GM18951 (cell line): ENCODE results near the gene ARX.

ENCODE experiments used
- POLR2A ChIP-seq: IDR thresholded peaks from 4 replicates; pipeline ENCODE4 v1.6.1; 2011; ENCODE audit warnings: mild to moderate bottlenecking; ENCODE audit not compliant: insufficient read length, insufficient read depth; ENCODE audit errors: extremely low read depth
- in situ Hi-C: fragments of 300-500 bp; cut with MboI; formaldehyde crosslinking; loops from one replicate; pipeline ENCODE4 v1.12.0; 2022; ENCODE audit warnings: low sequenced_read_pairs, mixed read lengths, inconsistent platforms; ENCODE audit not compliant: unreplicated experiment

Gene ARX

DNA sequence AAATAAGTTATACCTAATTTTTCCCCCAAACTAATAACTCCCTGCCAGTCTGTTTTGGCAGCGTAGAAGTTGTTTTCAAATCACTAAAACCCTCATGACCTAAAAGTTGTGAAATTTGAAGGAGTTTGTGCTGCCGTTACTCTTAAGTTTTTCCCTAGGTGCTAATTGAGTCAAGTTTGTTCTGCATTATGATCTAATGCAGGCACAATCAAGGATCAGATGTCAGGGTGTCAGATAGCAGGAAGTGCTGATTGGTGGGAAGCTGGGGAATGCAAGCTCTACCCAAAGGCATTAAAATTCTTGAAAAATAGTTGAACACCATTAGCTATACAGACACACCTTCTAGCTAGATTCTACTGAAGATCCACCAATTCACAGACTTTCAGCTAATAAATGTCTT lies 51.9 kb downstream of the ARX start:
- no peak for TF ChIP-seq POLR2A

DNA sequence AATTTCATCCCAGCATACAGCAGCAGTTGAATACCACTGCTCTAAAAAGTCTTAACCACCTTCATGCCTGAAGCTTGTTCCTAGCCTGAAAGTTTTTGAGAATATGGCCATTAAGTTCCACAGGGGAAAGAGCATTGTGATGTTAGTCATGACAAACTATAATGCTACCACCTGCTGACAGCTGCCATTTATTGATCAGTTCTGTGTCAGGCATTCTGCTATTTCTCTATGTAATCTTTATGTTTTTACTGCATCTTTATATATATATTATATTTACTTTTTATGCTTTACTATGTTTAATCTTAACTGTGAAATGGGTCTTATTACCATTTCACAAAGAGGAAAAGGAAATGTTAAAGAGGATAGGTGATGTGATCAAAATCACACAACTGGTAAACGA lies 54.0 kb downstream of the ARX start:
- no peak for TF ChIP-seq POLR2A
- in situ Hi-C loops = no loop called here

More for the DNA sequence above, 51.9 kb downstream of the ARX start:
- in situ Hi-C loops = no loop called here

DNA sequence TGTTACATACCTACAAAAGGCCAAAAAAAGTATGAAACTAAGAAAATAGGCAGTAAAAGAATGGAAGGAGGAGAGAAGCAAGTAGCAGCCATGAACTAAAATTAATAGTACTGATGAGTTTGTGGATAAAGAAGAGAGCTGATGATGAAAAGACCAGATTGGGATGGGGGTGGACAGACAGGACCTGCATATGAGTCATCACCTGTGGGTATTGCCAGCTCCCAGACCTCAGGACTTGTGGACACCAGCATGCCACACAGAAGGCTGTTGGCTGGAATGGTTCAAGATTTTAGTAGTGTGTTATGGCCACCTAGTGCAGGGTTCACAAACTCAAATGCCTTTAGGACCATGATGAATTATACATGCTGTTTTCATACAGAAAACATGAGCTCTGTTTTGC lies 58.9 kb downstream of the ARX start:
- in situ Hi-C loops = no loop called here
- TF ChIP-seq POLR2A = no peak

DNA sequence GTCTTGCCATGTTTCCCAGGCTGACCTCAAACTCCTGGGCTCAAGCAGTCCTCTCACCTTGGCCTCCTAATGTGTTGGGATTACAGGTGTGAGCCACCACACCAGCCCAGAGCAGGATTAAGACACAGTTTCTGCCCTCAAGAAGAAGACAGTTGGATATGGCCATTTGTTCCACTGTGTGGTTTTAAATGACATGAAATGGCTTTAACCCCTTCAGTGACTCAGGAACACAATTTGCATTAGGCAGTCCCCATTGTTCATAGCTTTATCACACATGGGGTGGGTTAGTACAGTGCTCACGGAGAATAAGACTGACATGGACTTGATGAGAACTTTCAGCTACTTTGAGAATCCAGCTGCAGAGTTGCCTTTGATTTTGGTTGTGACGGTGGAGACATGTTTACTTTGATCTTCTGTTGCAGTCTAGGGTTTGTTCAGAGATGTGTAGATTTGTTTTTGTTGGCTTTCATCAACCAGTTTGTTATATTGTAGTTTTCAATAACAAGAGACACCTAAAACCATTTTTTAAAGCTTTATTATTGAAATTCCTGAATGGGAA lies 60.3 kb downstream of the ARX start:
- in situ Hi-C loops = no loop called here
- TF ChIP-seq POLR2A = no peak

DNA sequence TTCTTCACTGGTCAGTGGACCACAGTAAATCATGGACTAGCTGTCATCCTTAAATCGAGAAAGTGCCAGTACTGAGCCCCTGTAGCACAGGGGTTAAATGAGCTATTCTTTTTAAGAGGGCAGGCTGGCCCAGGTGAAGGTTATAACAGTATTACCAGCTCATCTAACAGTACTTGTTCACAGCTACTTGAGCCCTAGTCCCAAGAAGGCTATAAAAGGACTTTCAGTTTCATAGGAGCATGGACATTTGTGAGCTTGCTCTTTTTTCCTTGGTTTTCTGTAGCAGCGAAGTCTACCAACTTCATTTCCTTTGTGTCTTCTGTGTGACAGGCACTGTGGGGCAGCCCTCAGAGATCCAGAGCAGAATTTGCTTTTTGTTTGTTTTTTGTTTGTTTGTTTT lies 61.0 kb downstream of the ARX start:
- in situ Hi-C loops = no loop called here
- no peak for TF ChIP-seq POLR2A
